Raji (cell line): ENCODE data around the gene RXRA.

Experiments used
- POLR2A ChIP-seq: IDR thresholded peaks from 2 replicates; pipeline ENCODE4 v1.6.1; 2011; ENCODE audit warnings: low read depth, low read length, control low read depth; ENCODE audit not compliant: insufficient read depth

The RXRA gene

DNA sequence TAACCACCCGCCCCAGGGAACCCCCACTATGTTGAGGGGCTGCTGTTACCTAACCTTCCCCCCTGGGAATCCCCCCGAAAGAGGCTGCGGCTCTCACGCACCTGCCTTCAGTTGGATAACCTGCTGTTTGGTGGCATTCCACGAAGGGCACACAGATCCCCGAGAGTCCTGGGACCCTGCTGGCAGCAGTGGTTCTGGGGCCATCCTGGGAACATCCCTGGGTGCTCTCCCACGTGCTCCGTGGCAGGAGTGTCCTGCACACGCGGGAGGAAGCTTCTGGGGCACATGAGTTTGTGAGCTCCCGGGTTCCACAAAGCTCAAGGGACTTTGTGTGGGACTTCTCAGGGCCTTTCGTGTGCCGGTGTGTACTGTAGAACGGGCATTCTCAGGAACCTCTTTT is 102.3 kb downstream of the RXRA start:
- TF ChIP-seq POLR2A = no peak

DNA sequence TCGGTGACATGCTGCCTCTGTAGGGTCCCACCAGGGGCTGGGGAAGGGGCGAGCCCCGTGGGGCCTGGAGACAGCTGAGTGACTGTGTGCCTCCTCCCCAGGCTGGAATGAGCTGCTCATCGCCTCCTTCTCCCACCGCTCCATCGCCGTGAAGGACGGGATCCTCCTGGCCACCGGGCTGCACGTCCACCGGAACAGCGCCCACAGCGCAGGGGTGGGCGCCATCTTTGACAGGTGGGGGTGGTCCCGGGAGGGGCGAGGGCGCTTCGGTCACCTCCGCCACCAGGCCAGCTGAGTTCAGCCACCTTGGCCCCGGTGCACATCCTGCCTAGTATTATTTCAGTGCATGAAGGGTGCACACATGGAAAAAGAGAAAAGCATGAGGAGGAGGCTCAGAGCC is 102.8 kb downstream of the RXRA start:
- TF ChIP-seq POLR2A = no peak

DNA sequence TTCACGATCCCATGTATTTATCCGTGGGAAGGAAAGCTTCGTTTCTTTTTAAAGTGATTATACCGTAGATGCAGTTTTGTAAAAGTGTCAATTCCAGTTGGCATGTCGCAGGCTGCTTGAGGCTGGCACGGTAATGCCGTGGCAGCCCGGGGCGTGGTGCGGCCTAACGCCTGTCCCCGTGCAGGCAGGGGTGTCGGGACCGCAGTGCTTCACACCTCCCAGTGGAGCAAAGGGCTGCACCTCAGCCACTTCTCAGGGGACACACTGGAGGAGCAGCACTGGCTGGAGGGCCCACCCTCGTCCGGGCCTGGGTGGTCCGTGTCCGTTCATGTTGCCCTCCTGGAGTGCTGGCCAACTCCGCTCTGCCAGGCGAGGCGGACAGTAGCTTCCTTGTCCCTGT is 103.2 kb downstream of the RXRA start:
- TF ChIP-seq POLR2A = no peak

DNA sequence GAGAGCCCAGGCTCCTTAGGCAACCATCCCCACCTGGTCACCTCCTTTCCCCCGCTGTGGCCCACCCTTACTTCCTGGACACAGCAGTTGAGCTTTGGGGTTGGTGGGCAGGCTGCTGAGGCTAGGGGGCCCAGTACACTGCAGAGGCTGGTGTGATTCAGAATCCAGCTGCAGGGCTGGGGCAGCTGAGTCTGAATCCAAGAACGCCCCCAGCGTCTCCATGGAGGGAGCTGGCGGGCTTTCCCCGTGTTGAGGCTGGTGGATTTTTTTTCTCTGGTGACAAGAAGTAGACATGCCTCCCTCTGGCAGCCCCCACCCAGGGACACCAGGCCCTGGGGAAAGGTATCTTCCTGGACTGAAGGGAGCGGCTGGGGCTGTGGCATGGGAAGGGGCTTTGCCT is 104.8 kb downstream of the RXRA start:
- no peak for TF ChIP-seq POLR2A

DNA sequence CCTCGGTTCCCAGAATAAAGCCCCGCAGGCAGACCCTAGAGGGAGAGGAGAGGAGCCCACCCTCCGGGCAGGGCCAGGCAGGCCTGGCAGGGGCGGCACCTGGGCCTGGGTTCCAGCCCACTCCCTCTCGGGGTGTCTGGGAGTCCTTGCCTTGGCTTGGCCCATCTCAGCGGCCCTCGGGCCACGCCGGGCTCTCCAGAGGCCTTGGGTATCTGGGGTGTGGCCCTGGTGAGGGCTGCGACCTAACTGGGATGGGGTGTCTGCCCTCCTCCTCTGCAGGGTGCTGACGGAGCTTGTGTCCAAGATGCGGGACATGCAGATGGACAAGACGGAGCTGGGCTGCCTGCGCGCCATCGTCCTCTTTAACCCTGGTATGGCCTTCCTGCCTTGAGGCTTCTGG is 105.4 kb downstream of the RXRA start:
- TF ChIP-seq POLR2A = no peak

DNA sequence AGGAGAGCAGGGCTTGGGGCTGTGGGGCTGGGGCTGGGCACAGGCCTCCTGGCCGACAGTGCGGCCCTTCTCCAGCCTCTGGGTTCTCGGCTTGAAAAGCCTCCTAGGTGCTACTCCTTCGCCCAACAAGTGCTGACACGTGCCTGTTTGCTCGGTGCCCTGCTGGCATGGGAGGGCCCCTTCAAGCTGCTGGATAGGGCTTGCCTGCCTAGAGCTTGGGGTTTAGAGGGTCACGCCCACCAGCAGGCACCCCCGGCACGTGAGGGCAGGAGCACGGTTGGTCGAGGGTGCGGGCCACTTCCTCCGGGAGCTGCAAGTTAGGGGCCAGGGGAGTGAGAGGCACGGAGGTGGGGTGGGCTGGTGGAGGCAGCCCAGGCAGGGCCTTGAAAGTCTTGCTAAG is 106.2 kb downstream of the RXRA start:
- no peak for TF ChIP-seq POLR2A

DNA sequence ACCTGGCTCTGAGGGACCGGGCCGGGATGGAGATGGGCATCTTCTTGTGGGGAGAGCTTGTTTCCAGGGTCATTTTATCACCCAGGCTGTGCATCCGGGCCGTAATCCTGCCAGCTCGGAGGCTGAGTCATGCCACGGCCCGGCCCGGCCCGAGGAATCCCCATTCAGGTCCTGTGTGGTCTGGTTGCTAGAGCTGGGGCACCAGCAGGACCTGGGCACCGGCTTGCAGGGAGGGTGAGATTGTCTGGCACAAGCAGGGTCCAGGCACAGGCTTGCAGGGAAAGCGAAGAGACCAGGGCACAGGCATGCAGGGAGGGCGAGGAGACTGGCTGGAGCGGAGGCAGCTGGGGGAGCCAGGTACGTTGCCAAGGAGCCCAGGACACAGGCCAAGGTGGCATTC is 106.8 kb downstream of the RXRA start:
- TF ChIP-seq POLR2A = no peak

DNA sequence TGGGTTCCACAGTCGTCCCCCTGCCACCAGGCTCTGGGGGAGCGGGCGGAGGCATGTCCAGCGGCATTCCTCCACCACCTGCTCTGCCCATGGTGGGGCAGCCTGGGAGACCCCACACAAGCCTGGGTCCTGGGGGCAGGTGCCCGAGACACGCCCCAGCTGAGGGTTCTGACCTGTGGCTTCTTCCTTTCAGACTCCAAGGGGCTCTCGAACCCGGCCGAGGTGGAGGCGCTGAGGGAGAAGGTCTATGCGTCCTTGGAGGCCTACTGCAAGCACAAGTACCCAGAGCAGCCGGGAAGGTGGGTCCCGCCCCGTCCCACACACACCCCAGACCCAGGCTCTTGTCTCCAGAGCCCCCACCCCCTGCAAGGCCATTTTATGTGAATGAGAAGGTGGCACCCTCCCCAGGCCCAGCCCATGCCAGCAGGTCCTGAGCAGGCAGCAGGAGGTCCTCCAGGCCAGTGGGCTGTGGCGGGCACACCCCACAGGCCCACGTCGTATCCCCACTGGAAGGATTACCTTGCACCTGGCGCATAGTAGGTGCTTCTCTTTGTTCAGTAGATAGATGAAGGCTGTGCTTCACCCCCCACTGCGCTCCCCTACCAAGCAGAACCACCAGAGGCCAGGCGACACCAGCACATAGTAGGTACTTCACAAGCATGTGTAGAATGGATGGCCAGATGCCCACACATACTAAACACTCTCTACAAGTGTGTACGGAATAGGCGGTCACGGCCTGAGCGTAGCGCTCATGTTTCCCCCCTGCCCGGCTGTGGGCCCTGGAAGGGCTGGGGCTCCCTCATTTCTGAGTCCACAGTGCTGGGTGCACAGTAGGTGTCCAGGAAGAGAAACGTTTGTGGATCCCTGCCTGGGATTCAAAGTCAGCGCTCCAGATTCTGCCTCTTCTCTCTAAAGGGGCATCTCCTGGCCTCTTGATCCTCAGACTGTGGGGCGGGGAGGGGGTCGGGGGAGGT is 107.9 kb downstream of the RXRA start:
- no peak for TF ChIP-seq POLR2A

DNA sequence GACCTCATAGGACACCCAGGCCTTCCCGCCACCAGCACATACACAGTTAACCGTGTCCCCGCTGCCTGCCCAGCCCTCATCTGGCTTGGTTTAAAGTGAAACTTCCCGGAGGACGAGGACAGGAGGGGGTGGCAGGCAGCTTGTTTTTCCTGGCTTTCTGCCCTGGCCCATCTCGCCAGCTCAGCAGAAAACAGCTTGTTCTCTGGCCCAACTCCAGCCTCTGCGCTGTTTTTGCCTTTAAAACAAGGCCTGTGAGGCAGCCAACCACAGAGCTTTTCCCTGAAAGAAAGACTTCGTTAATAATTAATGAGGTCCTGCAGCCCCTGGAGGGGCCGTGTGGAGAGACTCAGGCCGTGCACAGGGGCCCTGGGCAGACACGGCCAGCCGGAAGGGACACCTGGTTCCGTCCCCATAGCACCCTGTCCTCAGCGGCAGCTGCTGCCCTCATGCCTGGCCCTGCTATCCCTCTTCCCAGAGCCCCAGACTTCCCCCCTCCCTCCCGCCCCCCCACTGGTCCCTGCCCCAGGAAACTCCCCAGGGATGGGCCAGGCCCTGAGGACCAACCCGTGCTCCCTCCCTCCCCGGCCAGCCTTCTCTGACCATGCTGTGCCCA is 108.7 kb downstream of the RXRA start:
- TF ChIP-seq POLR2A = no peak

DNA sequence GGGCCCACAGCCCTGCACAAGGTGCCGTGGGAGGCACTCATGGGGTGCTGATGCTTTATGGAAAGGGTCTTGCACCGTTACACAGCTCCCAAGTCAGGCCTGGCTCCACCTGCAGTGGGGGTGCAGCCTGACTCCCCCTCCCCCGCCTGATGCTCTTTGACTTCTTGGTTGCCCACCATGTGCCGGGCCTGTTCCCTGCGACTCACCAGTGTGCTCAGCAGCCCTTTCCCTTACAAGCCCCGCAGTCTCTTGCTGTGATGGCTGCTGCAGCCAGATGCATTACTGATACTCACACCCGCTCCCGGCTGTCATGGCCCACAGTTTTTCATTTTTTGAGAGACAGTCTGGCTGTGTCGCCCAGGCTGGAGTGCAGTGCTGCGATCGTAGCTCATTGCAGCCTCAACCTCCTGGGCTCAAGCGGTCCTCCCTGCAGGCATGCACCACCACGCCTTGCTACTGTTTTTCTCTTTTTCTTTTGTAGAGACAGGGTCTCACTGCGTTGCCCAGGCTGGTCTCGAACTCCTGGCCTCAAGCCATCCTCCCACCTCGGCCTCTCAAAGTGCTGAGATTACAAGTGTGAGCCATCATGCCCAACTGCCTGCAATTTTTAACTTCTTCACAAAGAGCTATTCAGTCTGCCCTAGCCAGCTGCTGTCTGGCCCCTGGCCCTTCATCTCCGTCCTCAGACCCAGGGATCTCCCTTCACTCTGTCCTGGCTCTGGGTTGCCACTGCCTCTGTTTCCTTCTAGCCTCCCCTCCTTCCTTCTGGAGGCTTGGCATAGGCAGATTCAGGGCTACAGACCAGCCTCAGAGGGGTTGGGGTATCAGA is 109.5 kb downstream of the RXRA start:
- TF ChIP-seq POLR2A = no peak

DNA sequence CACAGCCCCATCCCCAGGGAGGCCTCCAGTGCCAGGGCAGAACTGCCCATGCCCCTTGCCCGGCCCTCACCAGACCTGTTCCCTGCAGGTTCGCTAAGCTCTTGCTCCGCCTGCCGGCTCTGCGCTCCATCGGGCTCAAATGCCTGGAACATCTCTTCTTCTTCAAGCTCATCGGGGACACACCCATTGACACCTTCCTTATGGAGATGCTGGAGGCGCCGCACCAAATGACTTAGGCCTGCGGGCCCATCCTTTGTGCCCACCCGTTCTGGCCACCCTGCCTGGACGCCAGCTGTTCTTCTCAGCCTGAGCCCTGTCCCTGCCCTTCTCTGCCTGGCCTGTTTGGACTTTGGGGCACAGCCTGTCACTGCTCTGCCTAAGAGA is 110.1 kb downstream of the RXRA start:
- no peak for TF ChIP-seq POLR2A

DNA sequence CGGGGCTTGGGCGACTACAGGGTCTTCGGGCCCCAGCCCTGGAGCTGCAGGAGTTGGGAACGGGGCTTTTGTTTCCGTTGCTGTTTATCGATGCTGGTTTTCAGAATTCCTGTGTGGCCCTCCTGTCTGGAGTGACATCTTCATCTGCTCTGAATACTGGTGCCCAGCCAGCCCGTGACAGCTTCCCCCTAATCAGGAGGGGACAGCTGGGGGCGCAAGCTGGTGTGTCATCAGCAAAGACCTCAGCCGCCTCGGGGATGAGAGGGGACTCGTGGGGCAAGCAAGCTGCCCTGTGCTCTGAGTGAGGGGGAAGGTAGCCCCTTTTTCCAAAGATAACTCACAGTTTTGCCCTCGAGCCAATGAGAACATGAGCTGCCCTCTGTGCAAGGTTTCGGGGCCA is 110.7 kb downstream of the RXRA start:
- no peak for TF ChIP-seq POLR2A

DNA sequence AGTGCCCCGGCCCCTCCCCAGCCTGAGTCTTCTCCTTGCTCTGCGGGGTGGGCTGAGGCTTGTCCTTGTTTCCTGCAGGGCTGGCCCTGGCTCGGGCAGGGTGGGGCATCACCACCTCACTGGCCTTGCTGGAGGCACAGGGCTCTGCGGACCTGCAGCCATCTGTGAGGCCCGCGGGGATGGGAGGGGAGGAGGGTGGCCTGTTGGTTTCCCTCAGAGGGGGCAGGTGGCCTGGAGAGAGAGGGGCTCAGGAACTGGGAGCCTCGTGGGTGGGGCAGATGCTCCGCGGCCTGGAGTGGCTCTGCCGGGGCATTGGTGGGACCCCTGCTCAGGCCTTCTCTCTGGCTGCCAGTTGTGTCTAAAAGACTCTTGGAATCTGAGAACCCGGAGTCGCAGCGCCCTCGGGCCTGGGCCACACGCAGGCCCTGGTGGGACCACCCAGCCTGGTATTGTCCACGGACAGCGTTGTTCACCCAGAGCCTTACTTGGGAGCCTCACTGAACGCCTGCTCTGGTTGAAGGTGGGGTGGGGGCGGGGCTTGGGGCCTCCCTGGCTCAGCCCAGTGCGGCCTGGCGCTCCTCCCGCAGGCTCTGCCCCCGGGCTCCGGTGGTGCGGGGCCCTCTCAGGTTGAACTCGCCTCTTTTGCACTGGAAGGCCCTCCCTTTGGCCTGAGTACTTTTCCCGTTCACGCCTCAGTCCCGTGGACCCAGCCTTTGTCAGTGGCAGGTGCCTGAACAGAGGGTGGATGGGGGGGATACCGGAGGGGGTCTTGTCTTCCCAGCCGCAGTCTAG is 111.3 kb downstream of the RXRA start:
- TF ChIP-seq POLR2A = no peak

DNA sequence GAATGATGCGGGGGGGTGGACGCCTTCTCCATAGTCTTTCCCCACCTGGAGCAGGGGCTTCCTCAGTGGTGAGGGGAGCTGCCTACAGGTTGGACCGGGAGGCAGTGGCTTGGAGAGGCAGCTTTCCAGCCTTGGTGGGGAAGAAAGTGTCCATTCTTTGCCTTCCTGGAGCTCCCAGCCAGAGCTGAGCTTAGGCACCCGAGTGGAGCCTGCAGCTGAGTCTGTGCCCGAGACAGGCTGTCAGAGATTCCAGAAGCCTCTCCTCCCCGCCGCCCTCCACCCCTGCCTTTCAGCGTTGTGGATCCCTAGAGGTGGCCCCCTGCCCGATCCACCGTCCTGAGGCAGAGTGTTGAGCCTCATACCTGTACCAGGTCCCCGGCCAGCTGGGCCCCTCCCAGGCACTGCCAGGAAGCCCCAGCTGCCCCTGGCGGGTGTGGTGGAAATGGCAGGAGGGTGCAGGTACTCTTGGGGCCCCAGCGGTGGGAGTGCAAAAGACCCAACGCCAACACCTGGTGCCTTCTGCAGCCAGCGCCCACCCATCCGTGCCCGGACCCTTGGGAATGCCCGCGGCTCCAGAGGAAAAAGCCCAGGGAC is 112.0 kb downstream of the RXRA start:
- TF ChIP-seq POLR2A = no peak

DNA sequence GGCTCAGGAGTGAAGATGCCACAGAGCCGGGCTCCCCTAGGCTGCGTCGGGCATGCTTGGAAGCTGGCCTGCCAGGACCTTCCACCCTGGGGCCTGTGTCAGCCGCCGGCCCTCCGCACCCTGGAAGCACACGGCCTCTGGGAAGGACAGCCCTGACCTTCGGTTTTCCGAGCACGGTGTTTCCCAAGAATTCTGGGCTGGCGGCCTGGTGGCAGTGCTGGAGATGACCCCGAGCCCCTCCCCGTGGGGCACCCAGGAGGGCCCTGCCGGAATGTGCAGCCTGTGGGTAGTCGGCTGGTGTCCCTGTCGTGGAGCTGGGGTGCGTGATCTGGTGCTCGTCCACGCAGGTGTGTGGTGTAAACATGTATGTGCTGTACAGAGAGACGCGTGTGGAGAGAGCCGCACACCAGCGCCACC is 113.1 kb downstream of the RXRA start:
- TF ChIP-seq POLR2A = no peak

DNA sequence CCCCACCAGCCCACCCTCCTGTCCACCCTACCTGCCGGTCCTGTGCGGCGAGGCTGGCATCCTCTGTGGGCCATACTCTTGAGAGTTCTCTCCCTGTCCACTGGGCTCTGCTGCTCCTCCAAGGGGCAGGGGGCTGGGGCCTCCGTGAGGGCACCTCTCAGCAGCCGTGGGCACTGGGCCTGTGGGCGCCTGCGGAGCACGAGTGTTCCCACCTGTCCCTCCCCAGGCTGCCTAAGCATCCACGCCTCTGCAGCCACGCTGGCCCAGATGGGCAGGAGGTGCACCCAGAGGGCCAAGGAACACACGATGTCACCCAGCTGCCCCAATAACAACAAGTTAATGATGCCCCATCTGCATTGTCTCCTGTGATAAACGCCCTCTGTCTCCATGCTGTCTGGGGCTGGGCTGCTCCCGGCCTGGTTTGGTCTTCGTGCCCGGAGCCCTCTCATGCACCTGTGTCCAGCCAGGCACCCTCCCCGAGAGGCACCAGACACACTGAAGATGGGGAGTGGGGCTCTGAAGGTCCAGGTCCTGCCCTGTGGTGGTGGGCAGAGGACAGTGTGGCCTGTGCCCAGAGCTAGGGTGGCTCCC is 114.5 kb downstream of the RXRA start:
- TF ChIP-seq POLR2A = no peak
